ENCODE data around the gene NT5E. TPM values are rescaled to one million over a fixed set of nuclear protein-coding genes. Genes with fewer than 3 reads are reported as not detected.
"Not testable (repeated sequence)": the region's sequence is repeated elsewhere in the genome, so short reads cannot be mapped to it uniquely, and the experiment has no call there.

Gene NT5E
- total RNA-seq (2014; rRNA removed; shearing (Covaris generic)) = 0.08 and 0.15 TPM in 2 replicates

DNA sequence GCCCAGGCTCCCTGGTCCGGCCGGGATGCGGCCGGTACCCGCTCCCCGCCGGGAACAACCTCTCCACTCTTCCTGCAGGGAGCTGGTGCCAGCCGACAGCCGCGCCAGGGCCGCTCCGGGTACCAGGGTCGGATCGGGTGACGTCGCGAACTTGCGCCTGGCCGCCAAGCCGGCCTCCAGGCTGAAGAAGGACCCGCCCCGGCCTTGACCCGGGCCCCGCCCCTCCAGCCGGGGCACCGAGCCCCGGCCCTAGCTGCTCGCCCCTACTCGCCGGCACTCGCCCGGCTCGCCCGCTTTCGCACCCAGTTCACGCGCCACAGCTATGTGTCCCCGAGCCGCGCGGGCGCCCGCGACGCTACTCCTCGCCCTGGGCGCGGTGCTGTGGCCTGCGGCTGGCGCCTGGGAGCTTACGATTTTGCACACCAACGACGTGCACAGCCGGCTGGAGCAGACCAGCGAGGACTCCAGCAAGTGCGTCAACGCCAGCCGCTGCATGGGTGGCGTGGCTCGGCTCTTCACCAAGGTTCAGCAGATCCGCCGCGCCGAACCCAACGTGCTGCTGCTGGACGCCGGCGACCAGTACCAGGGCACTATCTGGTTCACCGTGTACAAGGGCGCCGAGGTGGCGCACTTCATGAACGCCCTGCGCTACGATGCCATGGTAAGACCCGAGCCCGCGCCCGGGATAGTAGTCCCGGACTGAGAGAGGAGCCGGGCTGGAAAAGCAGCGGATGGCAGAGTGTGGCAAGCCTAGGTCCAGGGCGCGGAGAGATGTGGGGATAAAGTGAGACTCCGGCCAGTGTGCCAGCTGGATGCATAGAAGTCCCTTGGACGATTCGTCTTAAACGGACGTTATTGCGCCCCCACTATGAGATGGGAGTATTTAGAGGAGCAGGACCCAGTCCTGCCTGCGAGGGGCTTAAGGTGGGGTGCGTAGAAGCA, at the start of gene NT5E:
Gene NT5E (plus strand): TSS at position 266 of the 942 bp plus-strand sequence. CDS start 57 bp downstream, at position 323.
- DNase-seq (ENCODE audit: low spot score) = no peak

DNA sequence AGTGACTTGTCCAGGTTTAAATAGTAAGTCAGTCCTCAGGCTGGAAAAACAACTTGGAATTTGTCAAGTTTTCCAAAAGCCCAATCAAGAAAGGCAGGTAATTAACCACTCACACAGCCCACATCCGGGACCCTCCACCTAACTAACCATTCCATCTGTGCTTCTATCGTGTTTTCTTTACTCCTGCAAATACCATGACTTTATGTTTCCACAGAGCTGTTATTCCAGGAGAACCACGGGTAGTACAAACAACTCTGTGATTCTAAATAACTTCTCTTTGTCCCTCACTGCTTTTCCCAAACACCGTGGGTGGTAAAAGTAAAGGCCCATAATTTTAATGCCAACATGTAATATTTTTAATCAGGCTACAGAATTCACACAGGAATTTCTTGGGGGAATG, 49.6 kb upstream of the NT5E start:
- no peak for DNase-seq (ENCODE audit: low spot score)

- no peak for DNase-seq (ENCODE audit: low spot score)
Measured at GRCh38 chr6:85401186-85402021, 48.5 kb upstream of the NT5E start.

- DNase-seq (ENCODE audit: low spot score) = no peak
Measured at GRCh38 chr6:85402071-85402470, 47.8 kb upstream of the NT5E start.

DNA sequence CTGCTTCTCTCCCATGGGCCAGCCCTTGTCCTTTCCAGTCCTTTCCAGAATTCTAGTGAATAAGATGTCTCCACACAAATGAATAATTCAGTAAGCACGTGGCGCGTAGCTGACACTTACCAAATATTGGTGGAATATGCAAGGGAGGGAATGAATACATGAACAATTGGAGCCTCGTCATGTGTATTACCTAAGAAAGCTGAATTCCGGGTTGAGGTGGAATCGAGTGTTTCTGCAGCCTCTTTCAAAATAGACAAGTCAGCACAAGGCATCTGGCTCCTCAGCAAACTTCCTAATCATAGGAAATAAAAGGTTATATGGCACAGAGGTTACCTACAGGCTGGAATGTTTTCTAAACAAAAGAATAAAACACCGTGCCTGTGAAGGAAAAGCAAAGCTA, 47.0 kb upstream of the NT5E start:
- no peak for DNase-seq (ENCODE audit: low spot score)

DNA sequence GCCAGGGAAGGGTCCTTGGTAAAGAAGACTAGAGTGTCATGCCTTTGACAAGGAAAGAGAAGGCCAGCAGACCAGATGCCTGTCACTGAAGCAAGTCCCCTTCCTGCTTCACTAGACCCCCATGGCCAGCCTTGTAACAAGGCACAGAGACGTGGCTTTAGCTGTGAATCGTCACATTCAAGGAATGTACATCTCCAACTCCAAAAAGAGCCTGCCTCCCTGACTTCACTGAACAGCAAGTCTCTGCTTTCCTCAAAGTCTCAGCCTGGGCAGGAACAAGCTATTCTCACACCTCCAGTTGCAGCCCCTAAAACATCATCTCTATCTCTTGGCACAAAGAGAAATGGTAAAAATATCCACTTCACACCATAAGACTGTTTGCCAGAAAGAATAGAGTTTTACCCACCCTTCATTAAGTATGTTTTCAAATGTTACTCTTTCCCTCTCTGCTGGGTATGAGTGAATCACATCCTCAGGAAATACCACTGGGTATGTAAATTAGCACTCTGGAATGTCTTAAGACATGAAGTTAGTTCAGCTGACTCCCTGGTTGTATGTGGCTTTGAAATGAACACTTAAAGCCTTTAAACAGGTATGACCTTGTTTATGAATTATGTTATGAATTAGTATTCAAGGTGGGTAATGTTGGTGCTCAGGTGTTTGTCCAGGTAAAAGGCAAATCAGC, 46.4 kb upstream of the NT5E start:
- DNase-seq (ENCODE audit: low spot score) = peak; percentile 47

DNA sequence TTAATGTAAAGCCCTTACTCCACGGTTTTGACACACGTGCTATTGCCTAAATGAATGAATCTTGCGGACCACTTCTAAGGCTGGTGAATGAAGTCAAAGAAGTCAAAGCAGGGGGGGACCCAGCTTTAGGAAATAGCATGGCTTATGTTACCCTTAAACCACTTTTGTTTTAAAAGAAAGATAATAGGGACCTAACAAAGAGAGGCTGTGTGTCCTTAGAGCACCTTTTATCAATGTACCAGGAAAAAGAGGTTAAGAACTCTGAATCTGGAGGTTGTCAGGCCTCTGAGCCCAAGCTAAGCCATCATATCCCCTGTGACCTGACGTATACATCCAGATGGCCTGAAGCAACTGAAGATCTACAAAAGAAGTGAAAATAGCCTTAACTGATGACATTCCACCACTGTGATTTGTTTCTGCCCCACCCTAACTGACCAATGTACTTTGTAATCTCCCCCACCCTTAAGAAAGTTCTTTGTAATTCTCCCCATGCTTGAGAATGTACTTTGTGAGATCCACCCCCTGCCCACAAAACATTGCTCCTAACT, 45.8 kb upstream of the NT5E start:
- DNase-seq (ENCODE audit: low spot score) = not testable (repeated sequence)

- peak; percentile 51 for DNase-seq (ENCODE audit: low spot score)
Measured at GRCh38 chr6:85404564-85405174, 45.2 kb upstream of the NT5E start.

GRCh38 chr6:85405175-85405852, 44.6 kb upstream of the NT5E start:
- DNase-seq (ENCODE audit: low spot score) = peak; percentile 48

DNA sequence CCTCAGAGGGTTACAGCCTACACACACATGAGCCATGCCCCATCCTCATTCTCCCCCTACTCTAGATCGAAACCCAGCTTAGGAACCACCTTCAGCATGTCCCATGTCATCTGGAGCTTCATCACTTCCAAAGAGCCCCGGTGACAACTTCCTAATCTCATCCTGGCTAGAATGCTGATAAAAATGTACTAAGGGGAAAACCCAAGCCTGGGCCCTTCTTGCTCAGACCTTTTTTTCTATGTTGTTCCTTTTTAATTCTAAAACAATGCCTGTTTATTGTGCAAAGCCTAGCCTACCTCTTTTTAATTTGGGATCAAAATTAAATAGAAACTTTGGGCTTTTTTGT, 44.1 kb upstream of the NT5E start:
- DNase-seq (ENCODE audit: low spot score) = no peak

DNA sequence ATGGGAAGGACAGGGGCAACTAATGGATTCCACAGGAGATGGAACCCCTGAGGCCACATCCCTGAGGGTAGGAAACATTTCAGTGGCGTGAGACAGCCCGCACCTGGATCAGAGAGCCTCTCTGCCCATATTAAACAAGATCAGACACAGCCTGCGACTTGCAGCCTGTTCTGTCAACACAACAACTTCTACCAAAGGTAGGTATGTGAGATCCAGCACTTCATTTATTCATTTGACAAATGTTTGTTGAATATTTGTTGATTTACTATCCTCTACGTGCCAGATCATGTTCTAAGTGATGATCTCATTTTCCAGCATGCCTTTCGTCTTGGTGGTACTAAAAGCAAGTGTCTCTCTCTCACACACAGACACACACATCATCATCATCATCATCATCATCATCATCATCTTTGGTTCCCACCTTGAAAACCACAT, 43.2 kb upstream of the NT5E start:
- DNase-seq (ENCODE audit: low spot score) = no peak

DNA sequence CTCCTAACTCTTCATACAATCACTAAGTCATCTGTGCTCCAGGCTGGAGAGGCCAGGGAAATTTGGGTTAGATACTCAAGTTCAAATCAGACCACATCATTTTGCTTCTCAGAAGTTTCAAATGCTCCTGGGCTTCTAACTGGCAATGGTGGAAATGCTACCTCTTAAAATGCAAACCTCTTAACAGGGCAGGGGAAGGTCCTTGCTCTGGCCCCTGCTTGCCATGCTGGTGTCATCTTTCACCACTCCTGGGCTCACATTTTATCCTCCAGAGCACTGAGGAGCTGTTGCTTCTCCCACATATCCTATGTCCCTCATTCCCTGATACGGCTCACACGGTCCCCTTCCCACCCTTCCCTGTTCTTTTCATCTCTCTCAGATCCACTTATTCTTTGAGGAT, 41.8 kb upstream of the NT5E start:
- DNase-seq (ENCODE audit: low spot score) = no peak

DNA sequence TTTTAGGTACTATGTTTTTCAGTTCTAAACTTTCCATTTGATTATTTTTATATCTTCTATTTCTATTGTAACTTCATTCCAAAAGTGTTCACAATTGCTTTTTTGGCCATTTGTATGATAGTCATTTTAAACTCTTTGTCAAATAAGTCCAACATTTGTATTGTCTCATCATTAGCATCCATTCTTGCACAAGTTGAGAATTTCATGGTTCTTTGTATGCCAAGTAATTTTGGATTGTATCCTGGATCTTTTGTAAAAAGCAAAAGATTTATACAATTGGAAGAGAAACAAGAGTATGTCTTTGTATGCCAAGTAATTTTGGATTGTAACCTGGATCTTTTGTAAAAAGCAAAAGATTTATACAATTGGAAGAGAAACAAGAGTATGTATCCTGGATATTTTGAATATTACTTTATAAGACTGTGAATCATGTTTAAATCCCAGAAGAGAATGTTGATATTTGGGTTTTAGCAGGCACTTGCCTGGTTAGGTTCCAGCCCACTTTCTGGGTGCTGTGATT, 36.9 kb upstream of the NT5E start:
- DNase-seq (ENCODE audit: low spot score) = no peak

GRCh38 chr6:85416049-85416448, 33.8 kb upstream of the NT5E start:
- no peak for DNase-seq (ENCODE audit: low spot score)

DNA sequence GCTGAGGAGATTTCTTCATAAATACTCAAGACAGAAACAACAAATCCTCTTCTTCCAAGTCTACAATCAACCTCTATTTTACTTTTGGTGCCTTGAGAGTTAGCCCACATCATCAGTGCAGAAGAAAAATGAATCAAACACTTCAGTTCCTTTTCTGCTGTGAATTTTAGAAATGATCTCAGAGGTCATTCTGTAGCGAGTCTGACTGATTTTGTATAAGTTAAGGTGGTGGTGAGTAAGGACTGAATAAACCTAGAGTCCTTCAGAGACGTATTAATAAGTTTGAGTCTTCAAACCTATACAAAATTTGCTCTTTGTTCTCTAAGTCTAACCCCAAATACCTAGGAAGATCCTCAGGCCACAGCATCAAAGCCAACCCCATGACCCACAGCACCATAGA, 33.1 kb upstream of the NT5E start:
- no peak for DNase-seq (ENCODE audit: low spot score)

GRCh38 chr6:85417336-85417735, 32.5 kb upstream of the NT5E start:
- no peak for DNase-seq (ENCODE audit: low spot score)

- no peak for DNase-seq (ENCODE audit: low spot score)
Measured at GRCh38 chr6:85418059-85418458, 31.8 kb upstream of the NT5E start.

DNA sequence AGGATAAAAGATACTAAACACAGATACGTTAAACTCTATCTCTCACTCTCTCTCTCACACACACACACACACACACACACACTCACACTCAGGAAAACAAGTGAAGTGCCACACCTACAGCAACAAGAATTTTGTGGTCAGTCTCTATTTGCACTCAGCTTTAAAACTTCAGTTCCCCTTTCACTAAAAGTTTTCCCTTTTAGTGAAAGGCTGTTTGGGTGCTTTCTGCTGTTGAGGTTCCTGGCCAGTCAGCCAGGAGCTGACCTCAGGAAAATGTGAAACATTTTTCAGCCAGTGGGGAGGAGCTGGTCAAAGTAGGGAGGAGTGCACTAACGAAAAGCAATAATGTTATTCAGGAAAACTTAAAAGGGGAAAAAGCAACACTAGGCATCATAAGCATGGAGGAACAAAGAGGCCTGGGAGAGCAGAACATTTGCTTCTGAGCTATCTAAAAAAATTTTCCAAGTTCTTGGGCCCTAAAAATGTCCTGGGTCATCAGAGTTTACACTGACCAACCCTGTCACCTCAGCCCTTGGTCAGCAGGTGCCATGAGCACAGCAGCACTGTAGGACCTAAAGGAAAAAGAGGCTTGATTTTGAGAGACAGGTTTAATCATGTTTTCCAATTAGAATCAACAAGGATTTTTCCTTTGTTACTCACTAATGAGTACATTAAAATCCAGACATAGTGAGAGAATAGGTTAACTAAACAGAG, 30.7 kb upstream of the NT5E start:
- no peak for DNase-seq (ENCODE audit: low spot score)

GRCh38 chr6:85420551-85420950, 29.3 kb upstream of the NT5E start:
- no peak for DNase-seq (ENCODE audit: low spot score)

GRCh38 chr6:85421181-85421580, 28.7 kb upstream of the NT5E start:
- no peak for DNase-seq (ENCODE audit: low spot score)

All from H4 (cell line).